WI38 (cell line): ENCODE data around the gene MTARC2.

Experiments
- H3K4me3 ChIP-seq: 2 replicates; pipeline ENCODE4 v1.5.1; 2011; ENCODE audit warnings: low read depth, mild to moderate bottlenecking, control low read depth, low read length
- CTCF ChIP-seq: IDR thresholded peaks from 2 replicates; pipeline ENCODE4 v1.5.1; 2012; ENCODE audit warnings: low read depth, mild to moderate bottlenecking, control low read depth, low read length

Gene MTARC2

GRCh38 chr1:220748936-220749335 is 814 bp downstream of the MTARC2 start:
- H3K4me3 ChIP-seq, result peak overlapping the region; percentile 63
- no peak for TF ChIP-seq CTCF

GRCh38 chr1:220750131-220750515 is 2.0 kb downstream of the MTARC2 start:
- TF ChIP-seq CTCF, result no peak
- H3K4me3 ChIP-seq, result no peak overlapping the region

DNA sequence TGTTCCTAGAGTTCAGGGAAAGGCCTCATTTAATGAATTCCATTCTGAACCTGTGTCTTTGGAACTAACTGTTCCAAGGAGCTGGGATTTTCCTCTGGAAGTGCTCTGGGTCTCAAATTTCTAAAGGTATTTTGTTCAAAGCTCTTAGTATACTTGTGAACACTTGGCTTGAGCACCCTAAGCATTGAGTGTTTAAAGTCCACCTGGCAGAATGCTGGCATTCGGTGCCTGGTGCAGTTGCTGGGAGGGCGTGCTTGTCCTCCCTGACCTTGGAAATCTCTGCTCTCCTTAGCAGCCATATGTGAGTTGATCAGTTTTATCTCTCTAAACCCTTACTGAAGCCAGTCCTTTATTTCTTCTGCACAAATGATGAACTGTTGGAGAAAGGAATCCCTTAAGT is 3.0 kb downstream of the MTARC2 start:
- H3K4me3 ChIP-seq, result no peak overlapping the region
- no peak for TF ChIP-seq CTCF

DNA sequence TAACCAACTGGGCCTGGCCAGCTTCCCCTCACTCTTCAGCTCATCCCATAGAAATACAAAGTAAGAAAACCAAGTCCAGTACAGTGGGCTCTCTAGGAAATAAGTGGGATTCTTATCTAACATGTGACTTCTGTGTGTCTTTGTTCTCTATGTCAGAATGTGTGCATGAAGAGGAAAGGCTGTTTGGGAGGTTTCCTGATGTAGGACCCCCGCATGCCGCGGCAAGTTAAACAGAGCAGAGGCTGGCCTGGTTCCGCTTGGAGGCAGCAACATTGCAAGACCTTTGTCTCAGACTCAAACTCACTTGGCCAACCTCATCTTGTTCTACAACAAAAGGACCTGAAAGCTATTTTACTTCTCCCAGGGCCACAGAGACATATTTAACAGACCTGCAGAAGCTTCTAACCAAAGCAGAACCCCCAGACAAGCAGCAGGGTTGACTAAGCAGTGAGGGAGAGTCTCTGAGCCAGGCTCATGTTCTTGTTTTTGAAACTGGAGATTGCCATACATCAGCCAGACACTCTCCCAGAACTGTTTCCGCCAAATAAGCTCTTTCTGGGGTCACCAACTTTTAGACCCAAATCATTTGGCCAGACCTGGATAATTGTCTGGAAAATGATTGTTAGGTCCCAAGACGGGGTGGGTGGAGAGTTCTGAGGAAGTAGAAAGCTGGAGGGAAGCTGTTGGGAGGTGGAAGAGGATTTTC is 6.2 kb downstream of the MTARC2 start:
- H3K4me3 ChIP-seq, result no peak overlapping the region
- TF ChIP-seq CTCF, result no peak

DNA sequence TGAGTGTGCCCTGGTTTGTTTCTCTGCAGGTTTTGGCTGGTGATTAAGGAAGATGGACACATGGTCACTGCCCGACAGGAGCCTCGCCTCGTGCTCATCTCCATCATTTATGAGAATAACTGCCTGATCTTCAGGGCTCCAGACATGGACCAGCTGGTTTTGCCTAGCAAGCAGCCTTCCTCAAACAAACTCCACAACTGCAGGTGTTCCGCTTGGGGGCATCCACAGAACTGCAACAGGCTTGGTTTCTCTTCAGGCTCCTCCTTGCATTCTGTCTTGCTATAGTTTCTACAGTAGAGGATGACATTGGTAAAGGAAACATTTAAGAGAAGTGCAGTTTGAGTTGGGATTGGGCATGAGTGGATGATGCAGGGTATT is 6.8 kb downstream of the MTARC2 start:
- no peak overlapping the region for H3K4me3 ChIP-seq
- TF ChIP-seq CTCF, result no peak

DNA sequence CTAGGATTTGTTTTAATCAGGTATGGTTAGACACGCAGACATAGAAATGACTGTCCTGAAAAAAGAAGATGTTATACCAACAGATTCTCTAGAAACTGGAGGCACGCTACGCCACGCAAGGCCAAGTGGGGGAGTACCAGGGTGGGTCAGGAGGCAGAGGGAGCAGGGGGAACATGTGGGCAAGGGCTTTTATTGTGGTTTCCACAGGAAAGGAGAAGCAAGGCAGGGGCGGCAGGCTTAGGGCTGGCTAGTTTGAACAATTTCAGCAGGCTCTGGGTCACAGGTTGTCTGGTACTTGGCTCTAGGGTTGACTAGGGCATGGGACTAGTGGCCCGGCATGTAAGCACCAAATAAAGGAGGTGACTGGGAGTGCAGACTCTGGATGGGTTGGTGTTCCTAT is 7.2 kb downstream of the MTARC2 start:
- no peak for TF ChIP-seq CTCF
- no peak overlapping the region for H3K4me3 ChIP-seq

DNA sequence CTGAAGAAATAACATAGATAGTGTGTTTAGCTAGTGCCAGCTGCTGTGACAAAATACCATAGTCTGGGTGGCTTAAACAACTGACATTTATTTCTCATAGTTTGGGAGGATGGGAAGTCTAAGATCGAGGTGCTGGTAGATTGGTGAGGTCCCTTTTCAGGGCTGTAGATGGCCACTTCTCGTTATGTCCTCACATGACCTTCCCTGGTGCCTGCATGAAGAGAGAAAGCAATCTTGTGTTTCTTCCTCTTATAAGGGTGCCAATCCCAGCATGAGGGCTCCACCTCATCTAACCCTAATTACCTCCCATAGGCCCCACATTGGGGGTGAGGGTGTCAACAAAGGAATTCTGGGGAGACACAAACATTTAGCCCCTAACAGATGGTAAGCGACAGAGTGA is 9.3 kb downstream of the MTARC2 start:
- TF ChIP-seq CTCF, result no peak
- no peak overlapping the region for H3K4me3 ChIP-seq
